GM21390 (cell line): Measurements from ENCODE around the gene UNC93A.
"Not testable (repeated sequence)": the region's sequence is repeated elsewhere in the genome, so short reads cannot be mapped to it uniquely, and the experiment has no call there.

ENCODE experiments used
- ATAC-seq: cut with Tn5 transposase; IDR thresholded peaks from one replicate; pipeline ENCODE4 v1.9.1; 2021; ENCODE audit not compliant: unreplicated experiment

Gene UNC93A

DNA sequence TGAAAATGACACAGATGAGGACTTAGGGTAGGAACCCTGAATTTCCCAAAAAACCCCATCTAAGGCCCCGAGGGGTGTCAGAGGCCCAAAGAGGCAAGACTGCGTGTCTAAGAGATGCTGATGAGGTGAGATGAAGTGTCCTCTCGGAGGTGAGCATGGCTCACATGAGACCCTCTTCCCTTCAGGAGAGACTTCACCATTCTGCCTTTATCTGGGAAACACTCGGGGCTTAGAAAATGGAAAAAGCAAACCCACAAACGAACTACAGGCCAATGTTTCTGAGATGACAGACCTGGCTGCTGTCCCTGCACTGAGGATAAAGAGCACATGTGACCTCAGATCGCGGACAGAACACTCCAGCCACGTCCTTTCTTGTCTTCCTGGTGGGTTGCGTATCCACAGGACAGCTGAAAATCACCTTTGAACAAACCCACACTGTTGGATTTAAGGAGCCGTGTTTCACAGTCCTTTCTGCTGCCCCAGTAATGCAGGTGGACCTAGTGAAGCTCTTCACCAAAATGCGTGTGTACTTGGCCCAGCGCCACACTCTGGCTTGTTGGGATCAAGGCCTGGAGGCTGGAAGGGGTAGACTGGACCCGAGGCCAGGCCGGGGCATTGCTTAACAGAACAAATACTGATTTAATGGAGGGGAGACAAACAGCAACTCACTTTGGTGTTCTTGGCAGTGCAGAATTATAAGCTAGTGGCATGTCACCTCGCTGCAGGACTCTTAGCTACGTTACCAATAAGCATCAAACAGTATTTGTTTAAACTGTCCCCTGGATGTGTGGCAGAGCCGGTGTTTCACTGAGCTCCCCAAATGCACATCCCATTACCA, 18.5 kb downstream of the UNC93A start:
- ATAC-seq: not testable (repeated sequence)

DNA sequence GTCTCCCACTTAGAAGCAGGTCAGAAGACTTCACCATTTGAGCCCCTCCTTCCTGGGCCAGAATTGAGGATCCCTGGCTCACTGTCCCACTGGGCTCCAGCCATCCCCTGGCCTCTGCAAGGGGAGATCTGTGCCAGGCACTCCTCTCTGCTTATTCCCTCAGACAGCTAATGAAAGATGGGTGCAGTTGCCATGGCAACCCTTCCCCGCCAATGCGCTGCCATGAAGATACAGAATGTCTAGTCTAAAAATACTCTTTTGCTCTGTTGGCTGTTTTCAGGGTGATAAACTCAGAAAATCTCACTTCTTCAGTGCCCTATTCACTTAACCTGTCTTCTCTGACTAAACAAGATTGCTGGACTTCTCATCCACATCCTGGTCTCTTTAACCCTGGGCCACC, 20.2 kb downstream of the UNC93A start:
- no peak for ATAC-seq

DNA sequence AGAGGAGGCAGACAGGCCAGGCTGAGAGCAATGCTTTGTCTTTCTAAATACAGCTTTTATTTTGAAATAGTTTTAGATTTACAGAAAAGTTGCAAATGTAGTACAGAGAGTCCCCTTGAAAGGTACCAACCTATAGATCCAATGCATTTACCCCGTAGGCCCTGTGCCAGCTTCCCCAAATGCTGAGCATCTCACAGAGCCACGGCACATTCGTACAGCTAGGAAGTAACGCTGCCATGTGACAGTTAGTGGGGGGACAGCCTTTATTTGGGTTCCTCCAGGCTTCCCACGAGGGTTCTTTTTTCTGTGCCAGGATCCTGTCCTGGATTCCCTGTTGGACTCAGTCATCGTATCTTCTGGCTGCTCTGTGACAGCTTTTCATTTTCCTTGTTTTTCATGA, 20.6 kb downstream of the UNC93A start:
- ATAC-seq: not testable (repeated sequence)

DNA sequence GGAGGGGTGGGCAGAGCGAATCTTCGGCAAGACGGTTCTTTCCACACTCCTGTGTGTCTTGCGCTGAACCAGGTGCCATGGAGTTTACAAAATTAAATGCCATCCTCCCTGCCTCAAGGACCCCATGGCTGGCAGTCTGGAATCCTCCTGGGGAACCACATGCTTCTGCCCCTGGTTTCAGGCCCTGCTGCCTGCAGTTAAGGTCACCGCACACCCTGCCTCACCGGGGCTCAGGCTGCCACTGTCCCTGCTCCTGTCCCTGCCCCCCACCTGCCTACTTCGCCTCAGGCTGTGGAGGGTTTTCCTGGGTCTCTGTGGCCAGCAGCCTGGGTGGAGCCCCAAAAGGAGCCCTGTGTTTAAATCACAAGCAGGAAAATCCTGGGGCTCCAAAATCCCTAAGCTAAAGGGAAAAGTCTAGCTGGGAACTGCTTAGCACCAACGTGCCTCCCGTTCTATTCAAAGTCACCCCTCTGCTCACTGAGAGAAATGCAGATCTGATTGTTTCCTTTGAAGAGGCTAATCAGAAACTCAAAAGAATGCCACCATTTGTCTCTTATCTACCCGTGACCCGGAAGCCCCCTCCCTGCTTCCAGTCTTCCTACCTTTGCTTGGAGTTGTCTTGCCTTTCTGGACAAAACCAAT, 23.2 kb downstream of the UNC93A start:
- no peak for ATAC-seq

DNA sequence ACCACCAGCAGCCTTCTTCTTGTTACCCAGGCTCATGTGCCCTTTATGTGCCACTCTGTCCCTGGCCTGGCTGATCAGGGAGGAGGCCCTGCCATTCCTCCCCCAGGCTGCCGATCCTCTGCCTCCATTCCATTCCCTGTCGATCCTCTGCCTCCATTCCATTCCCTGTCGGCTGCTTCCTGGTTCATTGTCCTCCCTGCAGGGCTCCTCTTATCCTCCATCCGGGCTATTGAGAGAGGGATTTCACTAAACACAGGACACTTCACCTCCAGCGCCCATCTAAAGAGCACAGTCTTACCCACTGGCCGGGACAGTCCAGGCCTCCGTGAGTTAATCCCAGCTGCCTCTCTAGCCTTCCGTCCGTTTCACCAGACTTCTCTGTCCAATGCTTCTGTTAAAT, 26.1 kb downstream of the UNC93A start:
- no peak for ATAC-seq

DNA sequence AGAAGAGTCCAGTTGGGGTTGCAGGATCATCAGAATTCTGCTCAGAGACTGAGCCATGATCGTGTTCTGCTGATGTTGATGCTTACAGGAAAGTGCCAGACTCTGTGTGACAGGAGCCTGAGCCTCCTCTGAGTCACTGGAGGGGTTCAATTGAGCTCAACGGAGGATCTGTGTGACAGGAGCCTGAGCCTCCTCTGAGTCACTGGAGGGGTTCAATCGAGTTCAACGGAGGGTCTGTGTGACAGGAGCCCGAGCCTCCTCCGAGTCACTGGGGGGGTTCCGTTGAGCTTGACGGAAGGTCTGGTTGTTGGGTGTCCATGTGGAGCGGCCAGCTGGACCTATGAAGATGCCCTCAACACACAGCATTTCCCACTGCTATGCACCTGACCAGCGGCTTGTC, 27.2 kb downstream of the UNC93A start:
- not testable (repeated sequence) for ATAC-seq

DNA sequence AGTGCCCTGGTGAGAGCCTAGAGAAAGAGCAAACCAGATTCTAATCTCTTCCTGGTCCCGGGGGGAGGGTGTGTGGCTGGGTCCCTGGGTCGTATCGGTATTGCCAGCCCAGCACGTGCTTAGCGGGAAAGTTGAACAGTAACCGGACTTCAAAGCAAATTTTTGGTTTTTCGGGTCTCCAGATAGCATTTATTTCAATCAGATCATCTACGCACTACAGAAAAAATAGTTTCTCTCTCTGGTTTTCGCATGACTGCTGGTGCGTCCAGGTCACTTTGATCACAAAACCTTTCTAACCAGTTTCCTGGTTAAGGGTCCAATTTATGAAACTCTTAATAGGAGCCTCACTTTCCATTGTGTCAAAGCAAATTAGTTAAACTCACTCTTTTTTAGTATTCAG, 27.7 kb downstream of the UNC93A start:
- ATAC-seq: not testable (repeated sequence)

DNA sequence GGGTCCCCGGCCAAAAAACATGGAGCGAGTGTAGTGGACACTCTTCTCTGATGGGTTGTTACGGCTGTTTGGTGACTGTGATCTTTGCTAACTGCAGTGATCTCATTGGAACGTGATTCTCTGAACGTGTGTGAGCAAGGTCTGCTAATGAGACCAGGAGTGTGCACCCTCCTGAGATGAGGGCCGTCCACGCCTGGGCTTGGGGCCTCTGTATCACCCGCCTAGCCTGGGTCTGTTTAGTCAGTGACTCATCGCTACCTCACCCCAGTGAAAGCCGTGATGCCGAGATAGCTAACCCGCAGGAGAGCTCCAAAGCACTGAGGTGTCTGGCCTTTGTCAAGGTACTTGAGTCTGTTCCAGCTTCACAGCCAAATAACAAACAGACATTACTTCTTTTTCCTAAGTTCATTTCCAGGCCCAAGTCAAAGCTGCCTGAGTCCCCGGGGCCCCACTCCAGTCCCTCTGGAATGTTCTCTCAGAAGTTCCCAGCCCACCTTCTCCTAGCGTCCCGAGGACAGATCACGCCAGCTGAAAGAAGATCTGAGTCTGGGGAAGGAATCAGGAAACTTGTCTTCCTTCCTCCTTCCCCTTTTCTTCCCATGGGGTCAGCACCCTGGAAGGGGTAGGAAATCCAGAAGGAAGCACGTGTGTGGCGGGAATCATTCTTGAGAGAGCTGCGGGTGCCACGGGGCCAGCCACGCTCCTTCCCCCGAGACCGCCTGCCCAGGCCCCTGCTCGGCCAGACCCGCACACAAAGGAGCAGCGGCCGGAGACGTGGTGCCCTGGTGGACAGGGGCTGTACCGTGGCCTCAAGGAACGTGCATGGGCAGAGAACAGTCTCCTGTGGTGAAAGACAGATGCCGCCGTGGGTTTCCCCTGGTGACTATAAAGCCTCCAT, 29.0 kb downstream of the UNC93A start:
- ATAC-seq: not testable (repeated sequence)

DNA sequence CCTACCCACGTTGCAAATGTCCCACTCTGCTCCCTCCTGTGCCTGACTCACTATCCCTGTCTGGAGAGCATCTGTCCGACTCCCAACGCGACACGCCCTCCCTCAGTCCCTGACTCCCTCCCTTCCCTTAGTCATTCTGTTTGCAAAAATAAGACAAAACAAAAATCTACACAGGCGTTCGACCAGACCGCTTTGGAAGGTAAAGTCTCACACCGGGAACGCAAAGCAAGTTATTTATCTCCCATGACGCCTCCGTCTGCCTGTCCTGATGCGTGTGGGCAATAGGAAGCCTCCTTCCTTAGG, 29.6 kb downstream of the UNC93A start:
- not testable (repeated sequence) for ATAC-seq

DNA sequence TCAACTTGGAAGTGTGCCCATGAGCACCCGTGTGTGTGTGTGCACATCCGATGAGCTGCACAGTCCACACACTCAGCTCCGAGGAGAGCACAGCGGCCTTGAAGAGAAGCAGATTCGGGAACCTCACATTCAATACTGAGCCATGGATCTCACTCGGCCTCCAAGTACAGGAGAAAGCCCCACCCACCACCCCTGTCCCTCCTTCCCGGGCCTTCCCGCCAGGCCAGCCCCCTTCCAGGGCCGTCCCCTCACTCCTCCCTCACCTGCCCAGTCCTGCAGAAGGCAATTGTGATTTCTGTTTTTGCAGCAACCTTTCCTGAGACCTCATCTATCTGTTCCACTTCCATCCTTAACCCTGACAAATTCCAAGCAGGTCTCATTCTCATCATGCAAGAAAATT, 30.1 kb downstream of the UNC93A start:
- ATAC-seq: not testable (repeated sequence)

DNA sequence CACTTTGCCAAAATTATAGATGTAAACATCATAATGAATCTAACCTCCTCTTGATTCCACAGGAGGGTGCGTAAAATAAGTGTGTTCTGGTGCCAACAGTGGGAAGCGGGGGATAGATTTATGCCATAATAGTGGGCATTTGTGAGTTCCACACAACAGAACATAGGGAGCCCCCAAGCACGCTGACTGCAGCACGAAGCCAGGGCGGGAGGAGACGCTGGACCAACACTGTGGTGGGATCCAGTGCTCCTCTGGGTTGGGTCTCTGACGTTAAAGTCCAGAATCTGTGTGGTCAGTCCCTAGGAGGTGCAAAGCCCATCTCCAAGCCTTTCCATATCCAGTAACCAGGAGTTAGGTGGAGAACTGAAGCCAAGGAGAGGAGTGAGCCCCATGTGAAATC, 32.0 kb downstream of the UNC93A start:
- ATAC-seq: no peak

DNA sequence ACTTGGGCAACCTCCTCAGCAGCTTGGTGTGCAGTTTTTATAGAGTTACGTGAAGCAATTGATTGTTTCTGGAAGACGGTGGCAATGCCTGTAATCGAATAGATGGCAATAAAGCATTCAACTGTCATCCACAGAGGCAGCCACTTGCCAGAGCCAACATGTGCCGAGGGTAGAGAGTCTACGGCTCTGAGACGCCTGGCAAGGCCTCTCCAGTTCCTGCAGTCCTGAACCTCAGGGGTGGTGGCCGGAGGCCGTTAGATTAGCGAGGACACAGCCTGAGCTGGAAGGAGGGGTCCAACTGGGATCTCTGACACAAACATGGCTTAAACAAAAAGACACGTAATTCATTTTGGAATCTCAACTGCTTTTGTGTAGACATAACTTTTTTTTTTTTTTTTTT, 33.0 kb downstream of the UNC93A start:
- ATAC-seq: no peak

DNA sequence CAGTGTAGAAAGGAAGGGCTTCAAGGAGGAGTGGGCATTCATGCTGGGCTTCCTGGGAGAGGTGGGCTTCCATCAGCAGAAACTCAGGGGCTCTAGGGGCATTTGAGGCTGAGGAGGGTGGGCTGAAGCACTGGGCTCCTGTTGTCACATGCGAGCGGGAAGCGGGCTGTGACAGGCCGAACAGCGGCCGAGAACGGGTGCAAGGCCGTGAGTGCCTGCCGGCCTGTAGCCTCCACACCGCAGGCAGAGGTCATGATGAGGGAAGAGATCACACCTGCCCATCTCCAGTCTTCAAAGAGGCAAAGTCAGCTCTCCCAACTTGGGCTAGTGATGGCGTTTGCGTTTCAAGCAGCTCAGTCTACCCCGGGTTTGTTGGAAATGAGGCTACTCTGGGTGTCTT, 34.7 kb downstream of the UNC93A start:
- ATAC-seq: no peak

DNA sequence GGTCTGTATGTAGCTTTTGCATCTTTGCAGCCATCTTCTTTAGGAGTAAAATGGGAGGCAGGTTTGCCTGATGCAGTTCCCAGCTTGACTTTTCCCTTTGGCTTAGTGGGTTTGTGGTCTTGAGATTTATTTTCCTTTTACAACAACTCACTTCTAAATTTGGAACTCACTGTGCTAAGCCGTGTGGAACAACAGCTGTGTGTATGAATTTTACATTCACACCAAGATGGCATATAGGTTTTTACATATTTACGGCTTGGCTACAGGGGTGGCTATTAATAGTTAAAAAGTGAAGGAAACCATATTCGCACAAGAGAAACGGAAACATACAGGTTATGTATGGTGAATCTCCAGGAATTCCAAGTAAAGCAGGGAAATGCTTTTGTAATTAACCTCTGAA, 36.3 kb downstream of the UNC93A start:
- ATAC-seq: no peak

DNA sequence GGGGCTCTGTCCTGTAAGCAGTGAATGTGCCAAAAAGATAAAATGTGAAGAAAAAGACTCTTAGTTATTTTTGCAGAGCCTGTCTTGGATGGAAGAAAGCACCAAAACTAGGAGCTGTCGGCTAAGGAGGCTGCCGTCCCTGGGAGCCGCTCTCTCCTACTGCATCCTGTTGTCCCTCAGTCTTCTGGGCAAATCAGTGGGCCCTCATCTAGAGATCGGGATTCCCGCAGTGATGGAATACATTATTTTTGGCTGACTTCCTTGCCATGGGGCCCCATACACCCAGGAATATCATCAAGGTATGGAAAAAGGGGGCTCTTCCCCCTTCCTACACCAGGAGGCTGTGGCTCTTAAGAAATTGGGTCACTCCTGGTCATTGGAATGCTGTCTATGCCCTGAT, 37.0 kb downstream of the UNC93A start:
- no peak for ATAC-seq

DNA sequence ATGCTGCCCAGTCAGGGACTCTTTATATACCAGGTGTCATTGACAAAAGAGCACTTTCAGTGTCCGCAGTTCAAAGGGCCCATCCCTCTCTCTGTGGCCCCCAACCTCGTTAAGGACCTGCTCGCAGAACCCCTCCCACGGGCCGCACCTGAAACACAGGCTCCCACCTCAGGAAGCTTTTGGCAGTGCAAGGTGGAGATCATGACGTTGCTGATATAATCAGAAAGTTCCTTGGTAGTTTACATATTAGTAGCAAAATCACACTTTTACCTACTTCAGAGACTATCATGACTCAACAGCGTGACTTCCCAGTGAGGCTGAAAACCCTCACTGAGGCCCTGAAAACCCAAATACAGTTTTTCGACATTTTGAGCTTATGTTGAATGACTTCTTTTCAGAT, 37.9 kb downstream of the UNC93A start:
- ATAC-seq: no peak

DNA sequence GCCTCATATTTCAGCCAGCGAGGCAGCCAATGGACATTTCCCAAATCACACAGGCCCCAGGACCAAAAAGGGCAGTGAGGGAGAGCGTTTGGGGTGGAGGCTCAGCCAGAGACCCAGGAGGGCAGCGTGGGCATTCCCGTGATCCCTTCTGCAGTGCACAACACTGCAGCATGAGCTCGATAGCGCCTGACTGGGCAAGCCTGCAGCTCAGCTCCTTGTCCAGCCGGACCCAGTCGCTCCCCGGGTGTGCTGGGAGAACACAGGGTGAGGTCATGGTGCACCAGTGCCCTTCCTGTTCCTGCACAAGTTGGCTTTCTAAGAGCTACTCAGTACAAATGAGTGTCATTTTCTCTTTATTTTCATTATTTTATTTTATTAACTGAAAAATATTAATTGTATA, 39.6 kb downstream of the UNC93A start:
- ATAC-seq: no peak

DNA sequence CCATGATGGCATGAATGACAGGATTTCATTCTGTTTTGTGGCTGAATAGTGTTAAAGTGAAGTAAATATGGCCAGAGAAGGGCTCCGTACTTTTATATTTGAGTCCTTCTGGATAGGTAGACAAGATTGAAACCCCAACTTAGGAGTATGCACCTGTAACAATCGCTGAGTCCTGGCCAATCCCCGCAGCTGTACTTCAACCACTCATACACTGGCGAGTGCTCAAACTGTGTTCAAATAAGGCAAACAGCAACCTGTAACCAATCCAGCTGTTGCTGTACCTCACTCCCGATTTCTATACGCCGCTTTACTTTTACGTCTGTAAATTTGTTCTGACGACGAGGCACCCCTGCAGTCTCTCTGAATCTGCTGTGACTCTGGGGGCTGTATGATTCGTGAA, 40.5 kb downstream of the UNC93A start:
- ATAC-seq: no peak

DNA sequence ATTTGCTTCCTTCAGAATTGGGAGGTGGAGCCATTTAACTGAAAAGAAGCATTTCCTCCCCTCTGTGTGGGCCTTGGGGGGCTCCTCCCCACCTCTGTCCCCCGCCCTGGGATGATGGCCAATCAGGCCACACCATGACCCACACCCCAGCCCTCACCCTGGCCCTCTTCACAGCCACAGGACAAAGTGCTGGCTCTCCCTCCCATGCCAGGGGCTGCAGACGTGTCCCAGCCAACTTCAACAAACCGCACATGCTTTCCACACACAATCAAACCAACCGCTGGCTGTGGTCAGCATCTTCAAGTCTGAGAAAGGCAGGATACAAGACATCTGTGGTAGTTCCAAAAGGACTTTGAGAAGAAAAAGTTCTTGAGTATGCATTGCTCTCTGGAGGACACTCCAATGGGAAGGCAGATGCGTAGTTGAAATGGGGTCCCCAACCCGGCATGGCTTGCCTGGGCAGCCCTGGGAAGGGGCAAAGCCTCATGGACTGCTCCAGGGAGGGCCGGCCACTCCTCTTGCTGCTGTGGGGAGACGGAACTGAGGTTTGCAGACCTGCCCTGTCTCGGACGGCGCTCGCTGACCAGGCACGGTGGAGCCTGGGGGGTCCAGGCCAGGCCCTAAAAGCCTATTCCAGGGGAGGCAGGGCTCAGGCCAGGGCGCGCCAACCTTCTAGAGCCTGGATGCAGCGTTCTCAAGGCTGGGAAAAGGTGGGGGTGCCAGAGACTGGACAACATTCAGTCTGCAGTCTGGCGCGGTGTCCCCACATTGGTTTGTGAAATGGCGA, 45.9 kb downstream of the UNC93A start:
- ATAC-seq: no peak

DNA sequence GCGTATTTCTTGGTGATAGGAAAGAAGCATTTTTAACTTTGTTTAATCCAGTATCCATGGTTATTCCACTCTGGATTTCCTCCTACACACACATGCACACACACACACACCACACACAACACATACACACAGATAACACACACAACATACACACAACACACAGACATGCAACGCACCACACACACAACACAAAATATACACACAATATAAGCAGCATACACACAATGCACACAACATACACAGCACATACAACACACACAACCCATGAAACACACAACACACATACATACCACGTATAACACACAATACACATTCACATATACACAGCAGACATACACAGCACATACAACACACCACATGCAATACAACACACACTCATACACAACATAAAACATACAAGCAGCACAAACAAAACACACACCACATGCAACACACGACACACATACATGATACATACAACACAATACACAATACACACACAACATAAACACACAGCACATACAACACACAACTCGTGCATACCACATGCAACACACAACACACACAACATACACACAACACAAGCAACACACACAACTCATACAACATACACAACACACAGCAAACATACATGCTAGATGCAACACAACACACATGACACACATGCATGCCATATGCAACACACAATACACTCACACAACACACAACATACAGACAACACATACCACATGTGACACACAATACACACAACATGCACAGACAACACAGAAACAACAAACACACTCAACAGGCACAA, 46.7 kb downstream of the UNC93A start:
- no peak for ATAC-seq
